Nephron (organoid): ENCODE measurements around the gene HAPLN1.

Source experiments
- H3K27ac Mint-ChIP-seq, 3 experiments: 2 replicates each; pipeline ENCODE4 v1.8.0; 2020; ENCODE audit warnings: mixed read lengths in 3 of 3, mild to moderate bottlenecking in 2 of 3, moderate library complexity in 1 of 3
- H3K27me3 Mint-ChIP-seq: 2 replicates; pipeline ENCODE4 v1.8.0; 2021; ENCODE audit warnings: low read depth, mild to moderate bottlenecking, moderate library complexity, mixed read lengths
- H3K36me3 Mint-ChIP-seq: 2 replicates; pipeline ENCODE4 v1.8.0; 2020; ENCODE audit warnings: low read depth, mixed read lengths
- H3K4me1 Mint-ChIP-seq: 2 replicates; pipeline ENCODE4 v1.8.0; 2020; ENCODE audit warnings: mixed read lengths
- H3K4me3 Mint-ChIP-seq, 3 experiments: 2 replicates each; pipeline ENCODE4 v1.8.0; 2020; ENCODE audit warnings: mild to moderate bottlenecking in 3 of 3, mixed read lengths in 3 of 3, moderate library complexity in 2 of 3
- H3K9me3 Mint-ChIP-seq: 2 replicates; pipeline ENCODE4 v1.8.0; 2020; ENCODE audit warnings: mixed read lengths
- TF ChIP-seq, protein P1 (sequence below), 3 experiments: fragments of 200-600 bp; sonication (generic); IDR thresholded peaks; one replicate each; pipeline ENCODE4 v1.5.0; 2021; ENCODE audit warnings: antibody characterized with exemption in 3 of 3; ENCODE audit not compliant: unreplicated experiment in 3 of 3

Gene HAPLN1

DNA sequence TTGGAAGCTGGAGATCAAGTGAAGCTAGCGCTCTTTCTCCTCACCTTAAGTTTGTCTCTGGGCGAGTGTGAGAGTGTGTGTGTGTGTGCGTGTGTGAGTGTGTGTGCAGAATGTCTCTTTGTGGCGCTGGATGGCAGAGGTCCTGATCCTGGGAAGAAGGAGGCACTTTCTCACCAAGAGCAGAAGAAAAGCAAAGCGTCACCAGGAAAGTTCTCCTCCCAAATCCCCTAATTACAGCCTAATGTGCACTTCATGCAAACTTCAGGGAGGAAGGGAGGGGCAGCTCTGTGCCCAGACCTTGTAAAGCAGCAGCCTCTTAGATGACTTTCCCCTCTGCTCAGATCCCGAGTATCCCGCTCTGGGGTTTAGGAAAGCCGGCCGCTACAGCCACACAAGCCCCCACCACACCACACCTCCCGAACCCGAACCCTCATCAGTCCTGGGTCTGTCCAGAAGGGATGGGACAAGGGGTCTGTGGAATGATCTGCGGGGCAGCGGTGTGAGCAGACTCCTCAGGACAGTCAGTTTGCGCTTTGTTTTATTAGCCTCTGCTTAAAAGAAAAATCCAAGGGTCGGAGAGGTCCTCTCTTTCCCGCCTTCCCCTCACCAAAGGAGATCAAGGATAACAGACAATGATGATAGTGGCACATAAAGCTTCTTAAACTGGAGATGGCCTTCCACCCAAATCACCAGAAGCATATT, at the start of gene HAPLN1:
TSS of gene HAPLN1 (minus strand) at position 20 of the 702 bp plus-strand sequence. CDS start 47,332 bp downstream, outside the sequence.
- Mint-ChIP-seq H3K4me1 (peaks cover 13% of the 10 kb centered on the region), H3K27ac (peak within 1 kb of the TSS; percentile 87 to 97 (median 93)), H3K27me3 (peaks cover 36% of the 10 kb centered on the region), H3K9me3 (no peaks in the 10 kb centered on the region), H3K36me3 (no peaks in the 10 kb centered on the region), H3K4me3 (peak within 1 kb of the TSS; percentile 96 to 98 (median 97))
- TF ChIP-seq, protein P1, sequence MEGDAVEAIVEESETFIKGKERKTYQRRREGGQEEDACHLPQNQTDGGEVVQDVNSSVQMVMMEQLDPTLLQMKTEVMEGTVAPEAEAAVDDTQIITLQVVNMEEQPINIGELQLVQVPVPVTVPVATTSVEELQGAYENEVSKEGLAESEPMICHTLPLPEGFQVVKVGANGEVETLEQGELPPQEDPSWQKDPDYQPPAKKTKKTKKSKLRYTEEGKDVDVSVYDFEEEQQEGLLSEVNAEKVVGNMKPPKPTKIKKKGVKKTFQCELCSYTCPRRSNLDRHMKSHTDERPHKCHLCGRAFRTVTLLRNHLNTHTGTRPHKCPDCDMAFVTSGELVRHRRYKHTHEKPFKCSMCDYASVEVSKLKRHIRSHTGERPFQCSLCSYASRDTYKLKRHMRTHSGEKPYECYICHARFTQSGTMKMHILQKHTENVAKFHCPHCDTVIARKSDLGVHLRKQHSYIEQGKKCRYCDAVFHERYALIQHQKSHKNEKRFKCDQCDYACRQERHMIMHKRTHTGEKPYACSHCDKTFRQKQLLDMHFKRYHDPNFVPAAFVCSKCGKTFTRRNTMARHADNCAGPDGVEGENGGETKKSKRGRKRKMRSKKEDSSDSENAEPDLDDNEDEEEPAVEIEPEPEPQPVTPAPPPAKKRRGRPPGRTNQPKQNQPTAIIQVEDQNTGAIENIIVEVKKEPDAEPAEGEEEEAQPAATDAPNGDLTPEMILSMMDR (IDR thresholded peaks at IDR 0.05; ENCODE audit: unreplicated experiment in 3 of 3) = no peak

DNA sequence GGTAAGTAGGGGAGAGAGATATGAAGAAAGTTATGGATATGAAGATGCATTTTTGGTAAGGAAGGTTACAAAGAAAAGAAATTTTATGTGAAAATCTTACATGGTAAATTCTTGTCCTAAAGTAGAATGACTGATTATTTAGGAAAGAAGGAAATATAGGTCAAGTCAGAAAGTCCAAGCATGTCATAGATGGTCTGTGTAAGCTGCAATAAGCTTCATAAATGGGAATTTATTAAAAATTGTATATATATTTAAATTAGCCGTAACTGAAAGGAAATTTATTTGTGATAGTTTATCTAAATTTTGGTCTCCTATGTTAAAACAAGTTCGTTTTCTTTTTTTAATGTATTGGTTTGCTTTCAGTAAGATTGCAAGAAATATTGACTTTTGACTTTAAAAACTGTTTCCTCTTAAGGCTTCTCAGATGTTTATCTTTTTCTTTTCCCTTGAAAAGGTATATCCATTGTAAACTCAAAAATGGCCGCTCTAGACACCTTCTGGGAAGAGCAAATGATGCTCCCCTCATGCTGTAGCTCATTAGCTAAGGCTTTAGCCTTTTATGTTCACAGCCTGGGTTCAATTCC, 46.8 kb upstream of the HAPLN1 start:
- H3K27me3 Mint-ChIP-seq = no peaks in the 10 kb centered on the region
- no peak overlapping the region for H3K27ac Mint-ChIP-seq
- TF ChIP-seq, protein P1 (IDR thresholded peaks at IDR 0.05; ENCODE audit: unreplicated experiment in 3 of 3) = no peak
- H3K36me3 Mint-ChIP-seq = peaks cover 3% of the 10 kb centered on the region
- H3K4me3 Mint-ChIP-seq = no peak overlapping the region
- H3K9me3 Mint-ChIP-seq = peaks cover 36% of the 10 kb centered on the region
- H3K4me1 Mint-ChIP-seq = no peaks in the 10 kb centered on the region

DNA sequence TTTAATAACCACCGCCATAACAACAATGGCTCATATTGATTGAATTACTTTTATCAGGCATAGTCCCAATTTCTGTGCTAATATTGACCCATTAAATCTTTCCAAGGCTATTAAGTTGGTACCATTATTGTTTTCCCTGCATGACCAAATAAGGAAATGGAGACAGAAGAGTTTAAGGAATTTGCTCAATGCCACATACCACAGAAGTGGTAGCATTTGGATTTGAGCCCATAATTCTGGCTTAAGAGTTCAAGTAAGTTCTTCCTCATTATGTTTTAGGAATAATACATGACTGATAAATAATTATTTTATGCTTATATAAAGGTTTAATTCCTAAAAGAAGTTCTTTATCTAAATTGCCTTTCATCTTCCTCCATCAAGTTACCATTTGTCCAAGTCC, 43.4 kb upstream of the HAPLN1 start:
- Mint-ChIP-seq H3K27ac (no peak overlapping the region), H3K4me3 (no peak overlapping the region), H3K27me3 (no peaks in the 10 kb centered on the region), H3K36me3 (peaks cover 3% of the 10 kb centered on the region), H3K4me1 (no peaks in the 10 kb centered on the region), H3K9me3 (peaks cover 30% of the 10 kb centered on the region)
- TF ChIP-seq, protein P1 (IDR thresholded peaks at IDR 0.05; ENCODE audit: unreplicated experiment in 3 of 3) = no peak

DNA sequence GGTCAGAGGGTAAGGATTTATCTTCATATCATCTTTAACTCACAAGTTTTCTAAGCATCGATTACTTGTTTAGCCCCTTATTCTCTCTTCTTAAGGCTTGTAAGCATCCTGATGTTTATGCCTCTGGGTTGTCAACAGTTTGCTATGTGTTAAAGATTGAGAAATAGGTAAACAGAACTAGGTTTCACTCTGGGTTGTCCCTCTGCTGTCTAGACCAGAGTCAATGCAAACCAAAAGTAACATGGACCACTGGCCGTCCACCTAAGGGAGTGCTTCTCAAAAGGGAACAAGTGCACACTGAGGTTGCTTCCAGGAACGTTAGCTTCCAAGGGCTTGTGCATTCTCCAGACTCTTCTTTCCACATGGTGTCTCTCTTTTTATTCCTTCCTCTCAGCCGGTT, 39.9 kb upstream of the HAPLN1 start:
- Mint-ChIP-seq H3K36me3 (no peaks in the 10 kb centered on the region), H3K9me3 (peaks cover 26% of the 10 kb centered on the region), H3K4me1 (no peaks in the 10 kb centered on the region), H3K27ac (no peak overlapping the region), H3K4me3 (no peak overlapping the region), H3K27me3 (no peaks in the 10 kb centered on the region)
- TF ChIP-seq, protein P1 (IDR thresholded peaks at IDR 0.05; ENCODE audit: unreplicated experiment in 3 of 3) = no peak

GRCh38 chr5:83752700-83753099, 32.0 kb upstream of the HAPLN1 start:
- Mint-ChIP-seq H3K4me3 (no peak overlapping the region), H3K27ac (no peak overlapping the region), H3K36me3 (peaks cover 3% of the 10 kb centered on the region), H3K9me3 (peaks cover 40% of the 10 kb centered on the region), H3K4me1 (no peaks in the 10 kb centered on the region), H3K27me3 (no peaks in the 10 kb centered on the region)
- TF ChIP-seq, protein P1 (IDR thresholded peaks at IDR 0.05; ENCODE audit: unreplicated experiment in 3 of 3) = no peak

DNA sequence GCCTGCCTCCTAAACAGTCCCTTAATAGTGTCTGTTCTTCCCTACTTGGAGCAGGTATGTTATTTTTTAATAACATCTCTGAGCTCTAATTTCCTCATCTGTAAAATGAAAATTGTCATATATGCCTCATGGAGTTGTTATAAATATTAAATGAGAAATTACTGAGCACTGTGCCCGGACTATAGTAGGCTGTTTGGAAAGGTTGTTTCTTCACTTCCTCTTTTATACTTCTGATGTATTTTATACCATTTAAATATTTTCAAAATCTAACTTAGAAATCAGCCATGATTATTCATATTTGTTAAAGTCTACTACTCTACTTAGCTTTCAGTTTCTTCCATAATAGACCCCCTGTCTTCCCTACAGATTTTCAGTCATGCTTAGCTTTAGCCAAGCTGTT, 30.5 kb upstream of the HAPLN1 start:
- Mint-ChIP-seq H3K4me3 (no peak overlapping the region), H3K27ac (no peak overlapping the region), H3K4me1 (no peaks in the 10 kb centered on the region), H3K36me3 (peaks cover 3% of the 10 kb centered on the region), H3K9me3 (peaks cover 33% of the 10 kb centered on the region), H3K27me3 (no peaks in the 10 kb centered on the region)
- TF ChIP-seq, protein P1 (IDR thresholded peaks at IDR 0.05; ENCODE audit: unreplicated experiment in 3 of 3) = no peak
